Measurements from ENCODE around the gene FTSJ3. TPM values are rescaled to one million over a fixed set of nuclear protein-coding genes. Genes with fewer than 3 reads are reported as not detected.
A peak's percentile ranks its signal among the peaks of the same experiment; 100 is the strongest.

Gene FTSJ3
- total and polyA plus RNA-seq, 10 of the 15 experiments (the other 5 are each of a cell fraction or from before 2014, with no cell fraction given), result 17.2 to 79.2 (median 50.4) TPM

DNA sequence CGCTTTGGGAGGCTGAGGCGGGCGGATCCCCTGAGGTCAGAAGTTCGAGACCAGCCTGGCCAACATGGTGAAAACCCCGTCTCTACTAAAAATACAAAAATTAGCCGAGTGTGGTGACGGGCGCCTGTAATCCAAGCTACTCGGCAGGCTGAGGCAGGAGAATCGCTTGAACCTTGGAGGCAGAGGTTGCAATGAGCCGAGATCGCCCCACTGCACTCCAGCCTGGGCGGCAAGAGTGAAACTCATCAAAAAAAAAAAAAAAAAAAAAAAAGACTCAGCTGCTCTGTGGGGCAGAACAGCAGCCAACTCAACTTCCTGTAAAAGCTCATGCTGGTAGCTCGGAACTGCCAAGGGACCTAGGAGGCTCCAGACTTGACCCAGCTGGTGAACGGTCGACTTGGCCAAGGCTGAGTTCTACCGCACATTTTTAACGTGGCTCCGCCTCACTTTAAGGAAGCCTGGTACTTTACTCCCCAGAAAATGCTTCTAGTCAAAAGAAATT lies 16.0 kb upstream of the FTSJ3 start (continued):
- 0 out of 2 replicates have a peak, but pooled peaks have one; percentile 30 for TF ChIP-seq KDM1A (IDR thresholded peaks at IDR 0.05; ENCODE audit: borderline replicate concordance)
- 0 out of 2 replicates have a peak, but pooled peaks have one; percentile 2 for TF ChIP-seq ZBTB40 (IDR thresholded peaks at IDR 0.05; ENCODE audit: borderline replicate concordance)
- peak; percentile 25 for TF ChIP-seq E2F8 (IDR thresholded peaks at IDR 0.05; ENCODE audit: low read depth, partially characterized antibody)
- 0 out of 2 replicates have a peak, but pooled peaks have one; percentile 40 for TF ChIP-seq TCF3 (IDR thresholded peaks at IDR 0.05; ENCODE audit: borderline replicate concordance, insufficient read depth, low read depth, low read length)
- TF ChIP-seq, protein P1, sequence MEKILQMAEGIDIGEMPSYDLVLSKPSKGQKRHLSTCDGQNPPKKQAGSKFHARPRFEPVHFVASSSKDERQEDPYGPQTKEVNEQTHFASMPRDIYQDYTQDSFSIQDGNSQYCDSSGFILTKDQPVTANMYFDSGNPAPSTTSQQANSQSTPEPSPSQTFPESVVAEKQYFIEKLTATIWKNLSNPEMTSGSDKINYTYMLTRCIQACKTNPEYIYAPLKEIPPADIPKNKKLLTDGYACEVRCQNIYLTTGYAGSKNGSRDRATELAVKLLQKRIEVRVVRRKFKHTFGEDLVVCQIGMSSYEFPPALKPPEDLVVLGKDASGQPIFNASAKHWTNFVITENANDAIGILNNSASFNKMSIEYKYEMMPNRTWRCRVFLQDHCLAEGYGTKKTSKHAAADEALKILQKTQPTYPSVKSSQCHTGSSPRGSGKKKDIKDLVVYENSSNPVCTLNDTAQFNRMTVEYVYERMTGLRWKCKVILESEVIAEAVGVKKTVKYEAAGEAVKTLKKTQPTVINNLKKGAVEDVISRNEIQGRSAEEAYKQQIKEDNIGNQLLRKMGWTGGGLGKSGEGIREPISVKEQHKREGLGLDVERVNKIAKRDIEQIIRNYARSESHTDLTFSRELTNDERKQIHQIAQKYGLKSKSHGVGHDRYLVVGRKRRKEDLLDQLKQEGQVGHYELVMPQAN (conservative IDR thresholded peaks at IDR 0.05), result 0 out of 2 replicates have a peak, but pooled peaks have one; percentile 85
